Measurements from ENCODE around the gene SP1. TPM values are rescaled to one million over a fixed set of nuclear protein-coding genes. Genes with fewer than 3 reads are reported as not detected.

The SP1 gene
- total RNA-seq, 1 donor from 2014 or later: 50.6 TPM

DNA sequence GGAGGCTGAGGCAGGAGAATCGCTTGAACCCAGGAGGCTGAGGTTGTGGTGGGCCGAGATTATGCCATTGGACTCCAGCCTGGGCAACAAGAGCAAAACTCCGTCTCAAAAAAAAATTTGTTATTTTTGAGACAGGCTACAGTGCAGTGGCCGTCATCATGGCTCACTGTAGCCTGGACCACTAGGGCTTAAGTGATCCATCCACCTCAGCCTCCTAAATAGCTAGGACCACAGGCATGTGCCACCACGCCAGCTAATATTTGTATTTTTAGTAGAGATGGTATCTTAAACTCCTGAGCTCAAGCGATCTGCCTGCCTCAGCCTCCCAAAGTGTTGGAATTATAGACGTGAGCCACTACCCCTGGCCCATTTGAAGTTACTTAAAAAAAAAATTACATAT is 71.0 kb downstream of the SP1 start:
- H3K9ac ChIP-seq (ENCODE audit: low read length): no peak overlapping the region
- H3K4me2 ChIP-seq (ENCODE audit: low read length): no peak overlapping the region
- H3K79me2 ChIP-seq (ENCODE audit: insufficient read depth, low read length): peaks cover 38% of the 10 kb centered on the region
- DNase-seq (ENCODE audit: low read depth): no peak
- no peaks in the 10 kb centered on the region for H3K9me3 ChIP-seq (ENCODE audit: insufficient read depth, low read depth, low read length)
- Mint-ChIP-seq H3K27ac (ENCODE audit: unreplicated experiment) (no peak overlapping the region), H3K4me3 (ENCODE audit: unreplicated experiment) (no peak overlapping the region), H3K9me3 (ENCODE audit: unreplicated experiment) (no peaks in the 10 kb centered on the region), H3K27me3 (ENCODE audit: low read depth, unreplicated experiment) (no peaks in the 10 kb centered on the region), H3K4me1 (ENCODE audit: low read depth, unreplicated experiment) (peaks cover 10% of the 10 kb centered on the region), H3K36me3 (ENCODE audit: low read depth, unreplicated experiment) (peaks cover 19% of the 10 kb centered on the region)
- peaks cover 35% of the 10 kb centered on the region for H4K20me1 ChIP-seq (ENCODE audit: insufficient read depth, low read length)
- FAIRE-seq: no peak
- peaks cover 30% of the 10 kb centered on the region for H3K36me3 ChIP-seq (ENCODE audit: insufficient read depth, low read length)
- no peak overlapping the region for H3K4me3 ChIP-seq (ENCODE audit: insufficient read depth, low read depth, low read length)
- no peaks in the 10 kb centered on the region for H3K27me3 ChIP-seq (ENCODE audit: insufficient read depth, low read length)
- H3K27ac ChIP-seq (ENCODE audit: low read depth, low read length): no peak overlapping the region
- no peak overlapping the region for H2AFZ ChIP-seq (ENCODE audit: low read depth, low read length)
- TF ChIP-seq, protein P1, sequence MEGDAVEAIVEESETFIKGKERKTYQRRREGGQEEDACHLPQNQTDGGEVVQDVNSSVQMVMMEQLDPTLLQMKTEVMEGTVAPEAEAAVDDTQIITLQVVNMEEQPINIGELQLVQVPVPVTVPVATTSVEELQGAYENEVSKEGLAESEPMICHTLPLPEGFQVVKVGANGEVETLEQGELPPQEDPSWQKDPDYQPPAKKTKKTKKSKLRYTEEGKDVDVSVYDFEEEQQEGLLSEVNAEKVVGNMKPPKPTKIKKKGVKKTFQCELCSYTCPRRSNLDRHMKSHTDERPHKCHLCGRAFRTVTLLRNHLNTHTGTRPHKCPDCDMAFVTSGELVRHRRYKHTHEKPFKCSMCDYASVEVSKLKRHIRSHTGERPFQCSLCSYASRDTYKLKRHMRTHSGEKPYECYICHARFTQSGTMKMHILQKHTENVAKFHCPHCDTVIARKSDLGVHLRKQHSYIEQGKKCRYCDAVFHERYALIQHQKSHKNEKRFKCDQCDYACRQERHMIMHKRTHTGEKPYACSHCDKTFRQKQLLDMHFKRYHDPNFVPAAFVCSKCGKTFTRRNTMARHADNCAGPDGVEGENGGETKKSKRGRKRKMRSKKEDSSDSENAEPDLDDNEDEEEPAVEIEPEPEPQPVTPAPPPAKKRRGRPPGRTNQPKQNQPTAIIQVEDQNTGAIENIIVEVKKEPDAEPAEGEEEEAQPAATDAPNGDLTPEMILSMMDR (IDR thresholded peaks at IDR 0.05; ENCODE audit: insufficient read depth, low read depth, low read length): no peak
- no peak for TF ChIP-seq EZH2 (IDR thresholded peaks at IDR 0.05; ENCODE audit: insufficient read depth, low read length)
- peaks cover 10% of the 10 kb centered on the region for H3K4me1 ChIP-seq (ENCODE audit: insufficient read depth, low read length)

DNA sequence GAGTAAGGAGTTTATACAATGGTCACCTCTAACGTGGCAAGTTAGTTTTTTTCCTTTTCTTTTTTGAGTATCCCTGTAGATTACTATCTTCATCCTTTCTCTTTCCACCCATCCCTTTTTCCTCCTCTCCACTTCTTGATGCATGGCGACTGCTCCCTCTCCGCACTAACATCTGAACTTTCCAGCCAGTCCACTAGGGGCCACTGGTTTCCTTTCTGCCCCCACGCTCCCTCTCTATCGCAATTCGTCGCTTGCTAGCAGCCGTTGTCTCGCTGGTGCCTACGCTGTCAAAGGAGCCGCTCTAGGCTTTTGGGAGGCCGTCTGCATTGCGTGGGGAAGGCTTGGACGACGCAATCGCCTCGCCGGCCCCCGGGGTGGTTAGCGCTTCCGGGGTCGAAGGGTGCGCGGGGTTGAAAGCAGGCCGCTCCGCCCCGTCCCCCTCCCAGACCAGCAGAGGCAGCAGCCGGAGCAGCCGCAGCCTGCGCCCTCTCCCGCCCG is 71.7 kb downstream of the SP1 start, which contains the start of gene PCBP2:
PCBP2 (plus strand) TSS at position 442 of the 498 bp plus-strand sequence. CDS start 2,699 bp downstream, outside the sequence.
- Histone ChIP-seq H3K27ac (ENCODE audit: low read depth, low read length) (peak within 1 kb of the TSS; percentile 94), H3K4me3 (ENCODE audit: insufficient read depth, low read depth, low read length) (peak within 1 kb of the TSS; percentile 100), H3K4me2 (ENCODE audit: low read length) (peak within 1 kb of the TSS; percentile 96), H3K36me3 (ENCODE audit: insufficient read depth, low read length) (peaks cover 35% of the 10 kb centered on the region), H3K4me1 (ENCODE audit: insufficient read depth, low read length) (peaks cover 10% of the 10 kb centered on the region), H3K9me3 (ENCODE audit: insufficient read depth, low read depth, low read length) (no peaks in the 10 kb centered on the region), H3K27me3 (ENCODE audit: insufficient read depth, low read length) (no peaks in the 10 kb centered on the region), H4K20me1 (ENCODE audit: insufficient read depth, low read length) (peaks cover 41% of the 10 kb centered on the region), H3K9ac (ENCODE audit: low read length) (peak within 1 kb of the TSS; percentile 99), H2AFZ (ENCODE audit: low read depth, low read length) (no peak within 1 kb of the TSS), H3K79me2 (ENCODE audit: insufficient read depth, low read length) (peaks cover 46% of the 10 kb centered on the region)
- no peaks in the 10 kb centered on the region for H3K27me3 Mint-ChIP-seq (ENCODE audit: low read depth, unreplicated experiment)
- TF ChIP-seq, protein P1 (IDR thresholded peaks at IDR 0.05; ENCODE audit: insufficient read depth, low read depth, low read length): peak; percentile 81
- TF ChIP-seq EZH2 (IDR thresholded peaks at IDR 0.05; ENCODE audit: insufficient read depth, low read length): no peak
- peaks cover 8% of the 10 kb centered on the region for H3K4me1 Mint-ChIP-seq (ENCODE audit: low read depth, unreplicated experiment)
- peaks cover 18% of the 10 kb centered on the region for H3K36me3 Mint-ChIP-seq (ENCODE audit: low read depth, unreplicated experiment)
- no peaks in the 10 kb centered on the region for H3K9me3 Mint-ChIP-seq (ENCODE audit: unreplicated experiment)
- peak within 1 kb of the TSS; percentile 98 for H3K4me3 Mint-ChIP-seq (ENCODE audit: unreplicated experiment)
- FAIRE-seq (no peak), DNase-seq (ENCODE audit: low read depth) (peak; percentile 99)
- peak within 1 kb of the TSS; percentile 95 for H3K27ac Mint-ChIP-seq (ENCODE audit: unreplicated experiment)
